PC-9 (cell line): ENCODE data around the gene GHRH. TPM values are rescaled to one million over a fixed set of nuclear protein-coding genes. Genes with fewer than 3 reads are reported as not detected.

Experiments
- BruUV-seq: library from RNA; stranded (reverse); fragments of 400-500 nt; replicated peaks from 2 replicates; lab custom pipeline; 2021; lab: Mats Ljungman, UMichigan
- CTCF ChIA-PET: fragments of 300-600 bp; sonication (Branson Sonifier 250); formaldehyde crosslinking; loops from one replicate; lab custom pipeline; 2022; ENCODE audit warnings: antibody characterized with exemption; lab: Charles Lee
- POLR2A ChIA-PET: fragments of 300-600 bp; sonication (Branson Sonifier 250); formaldehyde crosslinking; loops from one replicate; lab custom pipeline; 2022; ENCODE audit warnings: antibody characterized with exemption; ENCODE audit not compliant: unreplicated experiment; lab: Charles Lee
- DNase-seq, 2 experiments: peaks; one replicate each; pipeline versions ENCODE4 v3.0.0 to v3.0.0-alpha.2; 2015 to 2022; ENCODE audit warnings: mixed read lengths in 1 of 2
- H2AFZ ChIP-seq: fragments of 200-600 bp; sonication (generic); 2 replicates; pipeline ENCODE4 v1.8.1; 2017; ENCODE audit warnings: antibody characterized with exemption
- H3F3A ChIP-seq: fragments of 200-600 bp; sonication (generic); 2 replicates; pipeline ENCODE4 v1.8.1; 2017; ENCODE audit warnings: antibody characterized with exemption, mild to moderate bottlenecking, low read depth; ENCODE audit not compliant: insufficient read depth
- H3K27ac ChIP-seq: fragments of 200-600 bp; sonication (generic); 2 replicates; pipeline ENCODE4 v1.6.1; 2016; ENCODE audit warnings: mixed run types
- H3K27me3 ChIP-seq: fragments of 200-600 bp; sonication (generic); 2 replicates; pipeline ENCODE4 v1.6.1; 2016; ENCODE audit warnings: low read depth, mixed run types; ENCODE audit not compliant: insufficient read depth
- H3K36me3 ChIP-seq: fragments of 200-600 bp; sonication (generic); 2 replicates; pipeline ENCODE4 v1.6.1; 2016; ENCODE audit warnings: low read depth, mixed run types
- H3K4me1 ChIP-seq: fragments of 200-600 bp; sonication (generic); replicated peaks from 2 replicates; pipeline ENCODE4 v1.6.1; 2016; ENCODE audit warnings: mixed run types; ENCODE audit not compliant: insufficient read depth
- H3K4me2 ChIP-seq: fragments of 200-600 bp; sonication (generic); 2 replicates; pipeline ENCODE4 v1.6.1; 2017; ENCODE audit warnings: mixed run types
- H3K4me3 ChIP-seq: fragments of 200-600 bp; sonication (generic); 2 replicates; pipeline ENCODE4 v1.6.1; 2016; ENCODE audit warnings: mixed run types
- H3K79me2 ChIP-seq: fragments of 200-600 bp; sonication (generic); 2 replicates; pipeline ENCODE4 v1.6.1; 2017; ENCODE audit warnings: low read depth, mixed run types
- H3K9me2 ChIP-seq: fragments of 200-600 bp; sonication (generic); 2 replicates; pipeline ENCODE4 v1.8.1; 2017; ENCODE audit warnings: mild to moderate bottlenecking; ENCODE audit not compliant: insufficient read depth
- H3K9me3 ChIP-seq: fragments of 200-600 bp; sonication (generic); 2 replicates; pipeline ENCODE4 v1.8.1; 2016; ENCODE audit warnings: low read depth; ENCODE audit not compliant: insufficient read depth
- H4K20me1 ChIP-seq: fragments of 200-600 bp; sonication (generic); 2 replicates; pipeline ENCODE4 v1.8.1; 2017; ENCODE audit not compliant: insufficient read depth
- CTCF ChIP-seq: fragments of 200-600 bp; sonication (generic); conservative IDR thresholded peaks from 2 replicates; pipeline ENCODE4 v1.6.1; 2017; ENCODE audit warnings: mixed run types, antibody characterized with exemption, mild to moderate bottlenecking, moderate library complexity
- EZH2 ChIP-seq: fragments of 200-600 bp; sonication (generic); IDR thresholded peaks from 2 replicates; pipeline ENCODE4 v1.8.0; 2017; ENCODE audit warnings: antibody characterized with exemption, low read depth
- intact Hi-C: fragments of 100-400 bp; cut with micrococcal nuclease; formaldehyde crosslinking; loops from one replicate; pipeline ENCODE4 v1.10.0; 2022; ENCODE audit not compliant: unreplicated experiment
- total RNA-seq: library from RNA; stranded (reverse); gene quantifications from 2 replicates; pipeline ENCODE4 v1.2.3, GENCODE V29; 2021

GHRH gene
- total RNA-seq, 1 experiment from 2014 or later: not detected

- no peaks in the 10 kb centered on the region for H3K79me2 ChIP-seq
- no peaks in the 10 kb centered on the region for H3K9me2 ChIP-seq
- no peak overlapping the region for H3K4me2 ChIP-seq
- H3K27ac ChIP-seq: no peak overlapping the region
- no peak overlapping the region for H2AFZ ChIP-seq
- TF ChIP-seq EZH2 (no peak), CTCF (no peak)
- ChIA-PET POLR2A (no interaction called here), CTCF (interaction anchor here (0.7 kb wide), 1 partner anchor 824 kb away, joined by 3 read pairs; no protein-coding TSS in a partner anchor)
- no peaks in the 10 kb centered on the region for H3K4me1 ChIP-seq
- H3K4me3 ChIP-seq: no peak overlapping the region
- no peak for DNase-seq
- intact Hi-C loops: no loop called here
- H3K27me3 ChIP-seq: no peaks in the 10 kb centered on the region
- H4K20me1 ChIP-seq: no peaks in the 10 kb centered on the region; the same call in 1 of the 2 replicates
- H3F3A ChIP-seq: no peaks in the 10 kb centered on the region
- BruUV-seq: no TSS peak
- peaks cover 19% of the 10 kb centered on the region for H3K36me3 ChIP-seq
- H3K9me3 ChIP-seq: no peaks in the 10 kb centered on the region
Measured at GRCh38 chr20:37305079-37305478, 43.5 kb upstream of the GHRH start.

- POLR2A ChIA-PET: no interaction called here
- Histone ChIP-seq H3K27ac (no peak overlapping the region), H3K36me3 (peaks cover 19% of the 10 kb centered on the region), H4K20me1 (no peaks in the 10 kb centered on the region; the same call in 1 of the 2 replicates), H3K27me3 (no peaks in the 10 kb centered on the region), H3K4me3 (no peak overlapping the region), H3K9me3 (no peaks in the 10 kb centered on the region), H3K4me2 (no peak overlapping the region), H2AFZ (no peak overlapping the region), H3K79me2 (peaks cover 8% of the 10 kb centered on the region; the same call in 1 of the 2 replicates), H3F3A (no peaks in the 10 kb centered on the region), H3K9me2 (no peaks in the 10 kb centered on the region), H3K4me1 (no peaks in the 10 kb centered on the region)
- no peak for DNase-seq
- CTCF ChIA-PET: no interaction called here
- TF ChIP-seq EZH2: no peak
- no peak for TF ChIP-seq CTCF
- intact Hi-C loops: no loop called here
- no TSS peak for BruUV-seq
Measured at GRCh38 chr20:37303637-37304036, 42.0 kb upstream of the GHRH start.

- BruUV-seq: no TSS peak
- Histone ChIP-seq H4K20me1 (no peaks in the 10 kb centered on the region; the same call in 1 of the 2 replicates), H3K9me2 (no peaks in the 10 kb centered on the region), H3K36me3 (peaks cover 19% of the 10 kb centered on the region), H3K79me2 (peaks cover 14% of the 10 kb centered on the region; the same call in 1 of the 2 replicates), H3F3A (no peaks in the 10 kb centered on the region), H2AFZ (no peak overlapping the region), H3K4me2 (no peak overlapping the region), H3K27me3 (no peaks in the 10 kb centered on the region), H3K4me3 (no peak overlapping the region), H3K27ac (no peak overlapping the region), H3K9me3 (no peaks in the 10 kb centered on the region), H3K4me1 (no peaks in the 10 kb centered on the region)
- no peak for DNase-seq
- TF ChIP-seq CTCF: no peak
- TF ChIP-seq EZH2: no peak
- intact Hi-C loops: no loop called here
- ChIA-PET POLR2A (no interaction called here), CTCF (no interaction called here)
Measured at GRCh38 chr20:37302981-37303380, 41.4 kb upstream of the GHRH start.
